Measurements from ENCODE around the gene WSB1.
A peak's percentile ranks its signal among the peaks of the same experiment; 100 is the strongest.
"Not testable (repeated sequence)": the region's sequence is repeated elsewhere in the genome, so short reads cannot be mapped to it uniquely, and the experiment has no call there.

WSB1 gene

DNA sequence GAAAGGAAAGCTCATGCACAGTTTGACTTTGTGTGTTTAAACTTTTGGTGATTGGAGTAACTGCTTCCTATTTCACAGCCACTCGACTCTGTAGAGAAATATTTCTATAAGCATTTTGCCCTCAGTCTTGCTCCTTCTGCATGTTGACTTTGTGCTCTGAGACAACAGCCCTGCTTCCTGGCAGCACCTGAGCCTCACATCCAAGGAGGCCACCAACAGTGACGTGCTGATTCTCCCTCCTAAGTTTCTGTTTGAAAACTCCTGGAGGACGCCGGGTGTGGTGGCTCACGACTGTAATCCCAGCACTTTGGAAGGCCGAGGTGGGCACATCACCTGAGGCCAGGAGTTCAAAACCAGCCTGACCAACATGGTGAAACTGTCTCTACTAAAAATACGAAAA is 23.9 kb upstream of the WSB1 start:
- Histone ChIP-seq H3K9me3 (replicated peaks in 1 of 11) (no peaks in the 10 kb centered on the region), H3K27me3 (no peaks in the 10 kb centered on the region), H3K9ac (no peak overlapping the region), H3K36me3 (no peaks in the 10 kb centered on the region), H3K27ac (no peak overlapping the region), H3K4me2 (no peak overlapping the region), H4K20me1 (no peaks in the 10 kb centered on the region), H3K4me3 (no peak overlapping the region), H3K4me1 (peaks cover 0 to 9% (median 0%) of the 10 kb centered on the region in 10 experiments; a peak in 4 of 20 replicates)
- TF ChIP-seq Cebpa-rat (IDR thresholded peaks at IDR 0.05): no peak

DNA sequence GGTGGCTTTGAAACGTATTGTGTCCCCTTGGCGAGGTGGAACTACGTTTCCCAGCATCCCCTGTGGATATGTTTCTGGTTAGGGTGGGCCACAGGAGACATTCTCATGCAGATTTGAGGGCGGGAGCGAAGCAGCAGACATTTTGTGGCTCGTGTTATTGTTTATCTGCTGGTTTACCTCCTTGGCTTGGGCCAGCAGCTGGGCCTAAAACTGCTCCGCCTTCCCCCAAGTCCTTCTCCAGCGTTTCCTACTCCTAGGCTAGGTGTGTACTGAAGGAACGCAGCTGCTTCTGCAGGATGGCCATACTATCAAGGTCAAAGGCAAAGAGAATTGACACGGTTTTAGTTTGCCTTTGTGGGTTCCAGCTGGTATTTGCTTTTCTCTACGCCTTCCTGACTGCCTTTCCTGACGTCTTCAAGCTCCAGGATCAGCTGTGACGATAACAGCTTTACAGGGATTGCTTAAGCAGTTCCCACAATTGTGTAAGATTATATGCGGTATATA is 17.2 kb upstream of the WSB1 start:
- H3K27ac ChIP-seq: no peak overlapping the region
- H3K4me1 ChIP-seq: peaks cover 0 to 37% (median 7%) of the 10 kb centered on the region in 10 experiments; a peak in 14 of 20 replicates
- H4K20me1 ChIP-seq: no peaks in the 10 kb centered on the region
- TF ChIP-seq Cebpa-rat (IDR thresholded peaks at IDR 0.05): no peak
- peaks cover 0 to 7% (median 0%) of the 10 kb centered on the region in 11 experiments; a peak in 3 of 22 replicates for H3K9me3 ChIP-seq (replicated peaks in 1 of 11)
- H3K9ac ChIP-seq: no peak overlapping the region
- H3K4me2 ChIP-seq: no peak overlapping the region
- no peaks in the 10 kb centered on the region for H3K27me3 ChIP-seq
- H3K4me3 ChIP-seq: no peak overlapping the region
- no peaks in the 10 kb centered on the region for H3K36me3 ChIP-seq

DNA sequence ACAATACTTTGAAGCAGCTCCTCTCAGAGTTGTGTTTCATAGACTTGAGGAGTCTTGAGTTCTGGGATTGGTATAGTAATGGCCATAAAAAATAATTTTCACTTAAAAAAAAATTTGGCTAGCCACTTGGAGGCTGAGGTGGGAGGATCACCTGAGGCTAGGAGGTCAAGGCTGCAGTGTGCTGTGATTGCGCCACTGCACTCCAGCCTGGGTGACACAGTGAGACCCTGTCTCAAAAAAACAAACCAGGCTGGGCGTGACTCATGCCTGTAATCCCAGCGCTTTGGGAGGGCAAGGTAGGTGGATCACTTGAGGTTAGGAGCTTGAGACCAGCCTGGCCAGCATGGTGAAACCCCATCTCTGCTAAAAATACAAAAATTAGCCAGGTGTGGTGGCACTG is 14.8 kb upstream of the WSB1 start:
- H3K4me3 ChIP-seq; H3K9me3 ChIP-seq (replicated peaks in 1 of 11); H3K27me3 ChIP-seq; H3K9ac ChIP-seq; H3K27ac ChIP-seq; H4K20me1 ChIP-seq; H3K36me3 ChIP-seq: not testable (repeated sequence)
- Histone ChIP-seq H3K4me2 (peak overlapping the region in 2 of 11 experiments; percentile 24 to 76; a peak in 2 of 22 replicates), H3K4me1 (peaks cover 9 to 61% (median 31%) of the 10 kb centered on the region in 10 experiments; a peak in 19 of 20 replicates)

DNA sequence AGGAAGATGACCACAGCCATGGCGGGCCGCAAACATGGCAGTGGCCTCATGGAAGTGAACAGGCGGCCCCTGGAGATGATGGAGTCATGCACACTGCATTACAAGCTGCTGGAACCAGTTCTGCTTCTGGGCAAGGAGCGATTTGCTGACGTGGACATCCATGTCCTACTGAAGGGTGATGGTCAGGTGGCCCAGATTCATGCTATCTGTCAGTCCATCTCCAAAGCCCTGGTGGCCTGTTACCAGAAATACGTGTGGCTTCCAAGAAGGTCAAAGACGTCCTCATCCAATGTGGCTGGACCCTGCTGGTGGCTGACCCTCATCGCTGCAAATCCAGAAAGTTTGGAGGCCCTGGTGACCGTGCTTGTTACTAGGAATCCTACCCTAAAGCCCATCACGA is 13.4 kb upstream of the WSB1 start:
- Histone ChIP-seq H3K27me3 (no peaks in the 10 kb centered on the region), H3K4me3 (no peak overlapping the region), H3K4me2 (peak overlapping the region in 4 of 11 experiments; percentile 60 to 80 (median 74); a peak in 7 of 22 replicates), H3K4me1 (peaks cover 9 to 68% (median 38%) of the 10 kb centered on the region in 10 experiments; a peak in 19 of 20 replicates), H3K36me3 (no peaks in the 10 kb centered on the region), H3K9ac (no peak overlapping the region), H3K27ac (peak overlapping the region in 3 of 11 experiments; percentile 62 to 75 (median 66); a peak in 1 of 22 replicates), H4K20me1 (no peaks in the 10 kb centered on the region), H3K9me3 (replicated peaks in 1 of 11) (peaks cover 0 to 7% (median 0%) of the 10 kb centered on the region in 11 experiments; a peak in 3 of 22 replicates)
- no peak for TF ChIP-seq Cebpa-rat (IDR thresholded peaks at IDR 0.05)

DNA sequence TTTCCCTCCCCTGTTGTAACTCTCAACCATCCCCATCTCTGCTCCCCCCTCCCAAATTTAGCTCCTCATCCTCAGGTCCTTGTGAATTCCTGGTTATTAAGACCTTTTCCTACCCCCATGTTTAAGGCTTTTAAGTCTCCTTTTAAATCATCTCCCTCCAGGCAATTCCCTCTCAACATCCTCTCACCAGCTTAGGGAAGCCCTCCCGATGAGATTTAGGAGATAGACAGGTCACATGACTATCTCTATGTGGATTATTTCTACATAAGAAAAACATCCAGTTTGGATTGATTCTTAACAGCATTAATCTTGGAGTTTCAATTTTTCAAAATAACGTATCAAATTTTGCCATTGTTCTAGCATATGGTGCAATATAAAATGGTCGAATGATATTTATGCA is 12.5 kb upstream of the WSB1 start:
- Histone ChIP-seq H3K4me3 (no peak overlapping the region), H3K4me2 (peak overlapping the region in 7 of 11 experiments; percentile 38 to 80 (median 71); a peak in 13 of 22 replicates), H3K9me3 (replicated peaks in 1 of 11) (peaks cover 0 to 7% (median 0%) of the 10 kb centered on the region in 11 experiments; a peak in 3 of 22 replicates), H4K20me1 (no peaks in the 10 kb centered on the region), H3K27me3 (no peaks in the 10 kb centered on the region), H3K9ac (peak overlapping the region in 4 of 11 experiments; percentile 30 to 62 (median 36); a peak in 3 of 22 replicates), H3K36me3 (no peaks in the 10 kb centered on the region), H3K4me1 (peaks cover 9 to 77% (median 39%) of the 10 kb centered on the region in 10 experiments; a peak in 19 of 20 replicates), H3K27ac (peak overlapping the region in 9 of 11 experiments; percentile 14 to 75 (median 56); a peak in 13 of 22 replicates)
- TF ChIP-seq Cebpa-rat (IDR thresholded peaks at IDR 0.05): no peak

DNA sequence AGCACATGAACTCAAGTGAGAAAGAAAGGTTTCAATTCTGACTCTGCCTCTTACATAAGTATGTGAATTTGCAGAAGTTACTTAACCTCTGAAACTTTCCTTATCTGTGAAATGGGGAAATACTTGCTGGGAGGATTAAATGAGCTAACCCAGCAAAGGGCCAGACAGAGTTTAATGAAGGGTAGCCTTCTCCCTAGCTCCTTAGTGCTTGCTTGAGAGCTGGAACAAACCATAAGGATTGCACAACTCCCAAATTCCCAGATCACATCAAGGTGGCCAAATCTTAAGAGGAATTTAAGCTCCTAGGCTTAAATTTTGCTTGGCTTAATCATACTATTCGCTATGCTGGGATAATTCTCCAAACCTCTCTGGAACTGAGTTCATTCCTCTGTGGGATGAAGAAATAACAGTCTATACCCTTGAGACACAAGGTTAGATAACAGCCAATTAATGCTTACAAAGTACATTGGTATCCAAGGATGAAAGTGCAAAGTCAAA is 11.8 kb upstream of the WSB1 start:
- H3K36me3 ChIP-seq: no peaks in the 10 kb centered on the region
- no peaks in the 10 kb centered on the region for H3K27me3 ChIP-seq
- peak in 3 of 11 experiments; percentile 29 to 52 (median 36); a peak in 1 of 22 replicates for TF ChIP-seq Cebpa-rat (IDR thresholded peaks at IDR 0.05)
- H3K9ac ChIP-seq: peak overlapping the region in 3 of 11 experiments; percentile 30 to 62 (median 32); a peak in 6 of 22 replicates
- H3K4me3 ChIP-seq: no peak overlapping the region
- H4K20me1 ChIP-seq: no peaks in the 10 kb centered on the region
- peak overlapping the region in 9 of 11 experiments; percentile 9 to 75 (median 56); a peak in 14 of 22 replicates for H3K27ac ChIP-seq
- H3K4me2 ChIP-seq: peak overlapping the region in 9 of 11 experiments; percentile 22 to 80 (median 69); a peak in 18 of 22 replicates
- H3K9me3 ChIP-seq (replicated peaks in 1 of 11): peaks cover 0 to 7% (median 0%) of the 10 kb centered on the region in 11 experiments; a peak in 3 of 22 replicates
- H3K4me1 ChIP-seq: peaks cover 9 to 84% (median 39%) of the 10 kb centered on the region in 10 experiments; a peak in 19 of 20 replicates

DNA sequence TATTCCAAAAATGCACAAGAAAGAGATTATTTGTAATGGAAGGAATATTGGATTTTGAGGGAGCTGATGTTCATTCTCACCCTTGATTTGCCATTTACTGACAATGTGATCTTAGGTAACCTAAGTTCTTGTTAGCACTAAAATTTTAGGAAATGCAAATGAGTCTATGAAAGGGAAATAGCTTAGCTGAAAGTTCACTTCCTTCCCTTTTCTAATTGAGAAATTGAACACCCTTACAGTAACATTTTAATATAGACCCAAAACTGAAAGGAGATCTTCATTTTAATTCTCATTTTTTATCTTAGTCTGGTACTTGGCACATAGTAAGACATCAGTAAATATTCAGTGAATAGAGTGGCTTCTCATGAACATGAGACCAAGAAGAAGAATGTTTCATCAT is 10.9 kb upstream of the WSB1 start:
- Histone ChIP-seq H3K9me3 (replicated peaks in 1 of 11) (0 out of 22 replicates have a peak, but pooled peaks cover 0 to under 1% (median 0%) of the 10 kb centered on the region in 11 experiments), H3K4me1 (peaks cover 9 to 89% (median 39%) of the 10 kb centered on the region in 10 experiments; a peak in 19 of 20 replicates), H3K4me3 (no peak overlapping the region; a peak in 2 of 20 replicates), H3K27me3 (no peaks in the 10 kb centered on the region), H4K20me1 (no peaks in the 10 kb centered on the region), H3K9ac (0 out of 22 replicates have a peak overlapping the region, but pooled peaks of 1 of the 11 experiments have one; percentile 23), H3K36me3 (no peaks in the 10 kb centered on the region), H3K4me2 (peak overlapping the region; percentile 22 to 80 (median 60)), H3K27ac (peak overlapping the region in 10 of 11 experiments; percentile 9 to 75 (median 56); a peak in 16 of 22 replicates)
- TF ChIP-seq Cebpa-rat (IDR thresholded peaks at IDR 0.05): no peak

DNA sequence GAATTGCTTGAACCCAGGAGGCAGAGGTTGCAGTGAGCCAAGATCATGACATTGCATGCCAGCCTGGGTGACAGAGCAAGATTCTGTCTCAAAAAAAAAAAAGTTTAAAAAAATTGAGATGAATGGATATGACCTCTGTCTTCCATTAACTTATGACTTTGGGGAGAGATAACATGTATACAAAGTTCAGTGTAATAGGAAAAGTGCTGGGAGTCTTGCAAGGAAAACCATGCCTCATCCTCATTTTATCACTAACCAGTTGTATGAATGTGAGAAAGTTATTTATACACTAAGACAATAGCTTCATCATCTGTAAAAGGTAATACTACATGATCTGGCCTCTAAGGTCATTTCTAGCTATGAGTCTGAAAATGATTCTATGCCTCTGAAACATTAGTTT is 10.2 kb upstream of the WSB1 start:
- H3K4me1 ChIP-seq: peaks cover 9 to 88% (median 39%) of the 10 kb centered on the region in 10 experiments; a peak in 19 of 20 replicates
- H3K27me3 ChIP-seq: no peaks in the 10 kb centered on the region
- no peaks in the 10 kb centered on the region for H4K20me1 ChIP-seq
- H3K27ac ChIP-seq: peak overlapping the region in 8 of 11 experiments; percentile 2 to 75 (median 56); a peak in 14 of 22 replicates
- H3K9me3 ChIP-seq (replicated peaks in 1 of 11): no peaks in the 10 kb centered on the region
- no peaks in the 10 kb centered on the region for H3K36me3 ChIP-seq
- H3K4me2 ChIP-seq: peak overlapping the region in 9 of 11 experiments; percentile 22 to 80 (median 69); a peak in 19 of 22 replicates
- H3K9ac ChIP-seq: no peak overlapping the region
- TF ChIP-seq Cebpa-rat (IDR thresholded peaks at IDR 0.05): no peak
- no peak overlapping the region for H3K4me3 ChIP-seq

DNA sequence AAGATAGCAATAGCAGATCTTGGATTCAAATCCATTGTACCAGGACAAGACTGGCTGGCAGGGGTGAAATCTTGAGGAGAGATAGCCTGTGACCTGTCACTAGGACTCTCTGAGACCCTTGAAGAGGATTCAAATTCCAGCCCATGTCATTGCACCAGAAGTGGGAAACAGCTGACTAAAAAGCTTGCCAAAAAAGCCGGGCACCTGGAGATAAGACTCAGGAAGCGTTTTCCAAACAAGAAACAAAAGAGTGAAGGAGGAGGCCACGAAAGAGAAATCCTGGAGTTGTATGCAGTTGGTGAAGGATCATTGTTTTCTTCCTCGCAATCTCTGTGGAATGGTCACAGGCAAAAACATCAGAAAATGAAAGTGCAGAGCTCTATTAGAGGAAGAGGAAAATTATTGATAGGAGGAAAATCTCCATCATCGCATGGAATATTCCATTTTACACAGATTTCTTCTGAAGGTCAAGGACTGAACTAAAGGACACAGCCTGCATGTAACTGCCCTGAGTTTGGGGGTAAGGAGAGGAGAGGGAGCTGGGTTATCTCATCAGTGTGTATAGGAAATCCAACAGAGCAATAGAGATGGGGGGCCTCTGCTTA is 9.0 kb upstream of the WSB1 start:
- Histone ChIP-seq H3K4me1 (peaks cover 9 to 77% (median 39%) of the 10 kb centered on the region in 10 experiments; a peak in 19 of 20 replicates), H3K36me3 (no peaks in the 10 kb centered on the region), H3K4me3 (no peak overlapping the region), H3K27me3 (no peaks in the 10 kb centered on the region), H3K9me3 (replicated peaks in 1 of 11) (no peaks in the 10 kb centered on the region), H3K9ac (no peak overlapping the region; a peak in 1 of 22 replicates), H3K27ac (peak overlapping the region in 5 of 11 experiments; percentile 16 to 66 (median 30); a peak in 4 of 22 replicates), H3K4me2 (peak overlapping the region in 5 of 11 experiments; percentile 36 to 80 (median 73); a peak in 9 of 22 replicates), H4K20me1 (no peaks in the 10 kb centered on the region)
- TF ChIP-seq Cebpa-rat (IDR thresholded peaks at IDR 0.05): no peak
